HEK293 (cell line): ENCODE data around the gene EREG.

Source experiments
- CTCF ChIA-PET: fragments of 350-600 bp; formaldehyde crosslinking; extraction: SDS; loops from one replicate; lab custom pipeline; 2021; ENCODE audit warnings: antibody characterized with exemption; lab: Yijun Ruan, JAX
- POLR2A ChIA-PET: fragments of 300-600 bp; formaldehyde crosslinking; extraction: SDS; loops from one replicate; lab custom pipeline; 2020; ENCODE audit warnings: antibody characterized with exemption, inconsistent platforms; lab: Yijun Ruan, JAX
- H3K27ac ChIP-seq: fragments of 200-500 bp; sonication (Bioruptor generic); 2 replicates; pipeline ENCODE4 v1.5.1; 2014; ENCODE audit warnings: low read depth, low read length, control low read depth, inconsistent platforms; ENCODE audit errors: extremely low read depth
- H3K36me3 ChIP-seq, 2 experiments: fragments of 200-500 bp in 1 of 2; sonication (Bioruptor generic) in 1 of 2; 1 replicate in 1 of 2; 2 replicates in 1 of 2; pipeline ENCODE4 v1.5.1; 2014 to 2017; ENCODE audit warnings: inconsistent platforms in 2 of 2, low read length in 2 of 2; ENCODE audit not compliant: control insufficient read depth in 2 of 2, insufficient read depth in 1 of 2
- H3K4me1 ChIP-seq: fragments of 200-500 bp; sonication (Bioruptor generic); 2 replicates; pipeline ENCODE4 v1.5.1; 2014; ENCODE audit warnings: mild to moderate bottlenecking, low read length, inconsistent platforms; ENCODE audit not compliant: control insufficient read depth, insufficient read depth
- H3K4me3 ChIP-seq: 2 replicates; pipeline ENCODE4 v1.5.1; 2011; ENCODE audit warnings: low read depth, mild to moderate bottlenecking, control low read depth, low read length, moderate library complexity
- H3K9me3 ChIP-seq: fragments of 200-500 bp; sonication (Bioruptor generic); 2 replicates; pipeline ENCODE4 v1.5.1; 2014; ENCODE audit warnings: low read depth, low read length, inconsistent platforms; ENCODE audit not compliant: control insufficient read depth, insufficient read depth
- EGR2 ChIP-seq: fragments of 450-650 bp; formaldehyde crosslinking; IDR thresholded peaks from 2 replicates; pipeline ENCODE4 v1.5.1; 2016; ENCODE audit warnings: low read depth, missing biosample characterization, missing genetic modification characterization
- GLI2 ChIP-seq: fragments of 450-650 bp; formaldehyde crosslinking; IDR thresholded peaks from 2 replicates; pipeline ENCODE4; 2017; ENCODE audit warnings: missing biosample characterization, missing genetic modification characterization, low read depth, borderline replicate concordance
- GLIS1 ChIP-seq: fragments of 450-650 bp; formaldehyde crosslinking; IDR thresholded peaks from 2 replicates; pipeline ENCODE4 v1.5.1; 2016; ENCODE audit warnings: missing biosample characterization, missing genetic modification characterization
- KLF8 ChIP-seq: fragments of 450-650 bp; formaldehyde crosslinking; IDR thresholded peaks from 2 replicates; pipeline ENCODE4 v1.5.1; 2016; ENCODE audit warnings: missing biosample characterization, missing genetic modification characterization
- MZF1 ChIP-seq: fragments of 450-650 bp; formaldehyde crosslinking; IDR thresholded peaks from 2 replicates; pipeline ENCODE4 v1.5.1; 2017; ENCODE audit warnings: missing biosample characterization, missing genetic modification characterization, borderline replicate concordance
- SP3 ChIP-seq: fragments of 450-650 bp; formaldehyde crosslinking; IDR thresholded peaks from 2 replicates; pipeline ENCODE4 v1.5.1; 2016; ENCODE audit warnings: missing biosample characterization, missing genetic modification characterization
- TCF7L2 ChIP-seq: IDR thresholded peaks from 2 replicates; pipeline ENCODE4 v1.6.1; 2011; ENCODE audit warnings: low read depth, mild to moderate bottlenecking, inconsistent platforms, low read length, moderate library complexity, borderline replicate concordance
- ZFP37 ChIP-seq: fragments of 450-650 bp; formaldehyde crosslinking; IDR thresholded peaks from 2 replicates; pipeline ENCODE4 v1.5.1; 2016; ENCODE audit warnings: missing biosample characterization, missing genetic modification characterization
- ZNF114 ChIP-seq: fragments of 450-650 bp; formaldehyde crosslinking; IDR thresholded peaks from 2 replicates; pipeline ENCODE4 v1.5.0; 2017; ENCODE audit warnings: missing biosample characterization, missing genetic modification characterization
- ZNF148 ChIP-seq: fragments of 450-650 bp; formaldehyde crosslinking; IDR thresholded peaks from 2 replicates; pipeline ENCODE4 v1.5.0; 2017; ENCODE audit warnings: missing biosample characterization, missing genetic modification characterization, borderline replicate concordance
- ZNF211 ChIP-seq: fragments of 450-650 bp; formaldehyde crosslinking; IDR thresholded peaks from 2 replicates; pipeline ENCODE4 v1.5.1; 2016; ENCODE audit warnings: low read depth, missing biosample characterization, missing genetic modification characterization
- ZNF324 ChIP-seq: fragments of 450-650 bp; formaldehyde crosslinking; IDR thresholded peaks from 2 replicates; pipeline ENCODE4 v1.5.1; 2016; ENCODE audit warnings: missing biosample characterization, missing genetic modification characterization
- ZNF341 ChIP-seq: fragments of 450-650 bp; formaldehyde crosslinking; IDR thresholded peaks from 2 replicates; pipeline ENCODE4; 2016; ENCODE audit warnings: low read depth, missing biosample characterization, missing genetic modification characterization
- ZNF362 ChIP-seq: fragments of 450-650 bp; formaldehyde crosslinking; IDR thresholded peaks from 2 replicates; pipeline ENCODE4 v1.5.1; 2016; ENCODE audit warnings: missing biosample characterization, missing genetic modification characterization
- ZNF426 ChIP-seq: fragments of 450-650 bp; formaldehyde crosslinking; IDR thresholded peaks from 2 replicates; pipeline ENCODE4 v1.5.1; 2017; ENCODE audit warnings: missing biosample characterization, missing genetic modification characterization, mild to moderate bottlenecking, inconsistent platforms, moderate library complexity
- ZNF433 ChIP-seq: fragments of 450-650 bp; formaldehyde crosslinking; IDR thresholded peaks from 2 replicates; pipeline ENCODE4 v1.5.1; 2016; ENCODE audit warnings: missing biosample characterization, missing genetic modification characterization, low read depth
- ZNF48 ChIP-seq: fragments of 450-650 bp; formaldehyde crosslinking; IDR thresholded peaks from 2 replicates; pipeline ENCODE4 v1.5.1; 2016; ENCODE audit warnings: missing biosample characterization, missing genetic modification characterization
- ZNF488 ChIP-seq: fragments of 450-650 bp; formaldehyde crosslinking; IDR thresholded peaks from 2 replicates; pipeline ENCODE4 v1.5.1; 2016; ENCODE audit warnings: missing biosample characterization, missing genetic modification characterization
- ZNF501 ChIP-seq: fragments of 450-650 bp; formaldehyde crosslinking; IDR thresholded peaks from 2 replicates; pipeline ENCODE4 v1.5.1; 2016; ENCODE audit warnings: missing biosample characterization, missing genetic modification characterization
- ZNF513 ChIP-seq: fragments of 450-650 bp; IDR thresholded peaks from 2 replicates; pipeline ENCODE4 v1.5.1; 2018; ENCODE audit warnings: missing biosample characterization, missing genetic modification characterization
- ZNF514 ChIP-seq: fragments of 450-650 bp; formaldehyde crosslinking; IDR thresholded peaks from 2 replicates; pipeline ENCODE4 v1.5.1; 2016; ENCODE audit warnings: missing biosample characterization, missing genetic modification characterization
- ZNF521 ChIP-seq: fragments of 450-650 bp; formaldehyde crosslinking; IDR thresholded peaks from 2 replicates; pipeline ENCODE4 v1.5.1; 2017; ENCODE audit warnings: missing biosample characterization, mild to moderate bottlenecking, missing genetic modification characterization
- ZNF544 ChIP-seq: fragments of 450-650 bp; formaldehyde crosslinking; IDR thresholded peaks from 2 replicates; pipeline ENCODE4 v1.5.0; 2017; ENCODE audit warnings: missing biosample characterization, missing genetic modification characterization
- ZNF548 ChIP-seq: fragments of 450-650 bp; formaldehyde crosslinking; IDR thresholded peaks from 2 replicates; pipeline ENCODE4 v1.5.1; 2016; ENCODE audit warnings: missing biosample characterization, missing genetic modification characterization
- ZNF555 ChIP-seq: fragments of 450-650 bp; formaldehyde crosslinking; conservative IDR thresholded peaks from 2 replicates; pipeline ENCODE4 v1.5.1; 2017; ENCODE audit warnings: missing biosample characterization, mild to moderate bottlenecking, missing genetic modification characterization, inconsistent platforms
- ZNF585B ChIP-seq: fragments of 450-650 bp; formaldehyde crosslinking; IDR thresholded peaks from 2 replicates; pipeline ENCODE4 v1.5.1; 2016; ENCODE audit warnings: missing biosample characterization, missing genetic modification characterization
- ZNF677 ChIP-seq: fragments of 450-650 bp; IDR thresholded peaks from 2 replicates; pipeline ENCODE4 v1.5.0; 2018; ENCODE audit warnings: missing biosample characterization, mild to moderate bottlenecking, missing genetic modification characterization, moderate library complexity
- ZNF785 ChIP-seq: fragments of 450-650 bp; formaldehyde crosslinking; IDR thresholded peaks from 2 replicates; pipeline ENCODE4 v1.5.1; 2016; ENCODE audit warnings: missing biosample characterization, missing genetic modification characterization
- ZNF837 ChIP-seq: fragments of 450-650 bp; formaldehyde crosslinking; IDR thresholded peaks from 2 replicates; pipeline ENCODE4 v1.5.1; 2016; ENCODE audit warnings: missing biosample characterization, missing genetic modification characterization
- ZNF843 ChIP-seq: fragments of 450-650 bp; formaldehyde crosslinking; IDR thresholded peaks from 2 replicates; pipeline ENCODE4 v1.5.1; 2016; ENCODE audit warnings: missing biosample characterization, missing genetic modification characterization
- ZSCAN30 ChIP-seq: fragments of 450-650 bp; IDR thresholded peaks from 2 replicates; pipeline ENCODE4 v1.5.1; 2018; ENCODE audit warnings: missing biosample characterization, mild to moderate bottlenecking, missing genetic modification characterization, moderate library complexity
- ZXDB ChIP-seq: fragments of 450-650 bp; formaldehyde crosslinking; IDR thresholded peaks from 2 replicates; pipeline ENCODE4 v1.5.1; 2016; ENCODE audit warnings: missing biosample characterization, missing genetic modification characterization

EREG gene

GRCh38 chr4:74323663-74324062, 41.3 kb upstream of the EREG start (continued):
- no peak for TF ChIP-seq ZNF148 (tag by site-specific recombination)
- TF ChIP-seq, all 188 proteins: peak for 0

GRCh38 chr4:74324262-74324661, 40.7 kb upstream of the EREG start:
- no peak for TF ChIP-seq GLI2
- TF ChIP-seq SP3 (tag by site-specific recombination), result no peak
- no peak for TF ChIP-seq ZNF521 (tag by site-specific recombination)
- TF ChIP-seq ZNF585B, result no peak
- TF ChIP-seq ZFP37 (tag by site-specific recombination), result no peak
- no peak for TF ChIP-seq ZNF501
- TF ChIP-seq ZNF555, result no peak
- TF ChIP-seq ZNF426 (tag by site-specific recombination), result no peak
- TF ChIP-seq EGR2 (tag by site-specific recombination), result no peak
- no peak for TF ChIP-seq ZNF785 (tag by site-specific recombination)
- TF ChIP-seq ZNF324 (tag by site-specific recombination), result no peak
- TF ChIP-seq TCF7L2, result no peak
- no peak for TF ChIP-seq ZNF544
- no peak for TF ChIP-seq ZNF114
- no peaks in the 10 kb centered on the region for H3K36me3 ChIP-seq
- no peaks in the 10 kb centered on the region for H3K4me1 ChIP-seq
- H3K4me3 ChIP-seq, result no peak overlapping the region
- POLR2A ChIA-PET, result no interaction called here
- CTCF ChIA-PET, result no interaction called here
- no peak overlapping the region for H3K27ac ChIP-seq
- H3K9me3 ChIP-seq, result no peaks in the 10 kb centered on the region

GRCh38 chr4:74325886-74326285, 39.1 kb upstream of the EREG start:
- Histone ChIP-seq H3K27ac (no peak overlapping the region), H3K4me1 (no peaks in the 10 kb centered on the region), H3K36me3 (no peaks in the 10 kb centered on the region), H3K4me3 (no peak overlapping the region), H3K9me3 (no peaks in the 10 kb centered on the region)
- ChIA-PET CTCF (no interaction called here), POLR2A (no interaction called here)
- TF ChIP-seq ZSCAN30 (tag by site-specific recombination), result no peak
- TF ChIP-seq GLI2, result no peak
- no peak for TF ChIP-seq ZXDB (tag by site-specific recombination)
- TF ChIP-seq KLF8 (tag by site-specific recombination), result no peak
- no peak for TF ChIP-seq GLIS1 (tag by site-specific recombination)
- TF ChIP-seq ZNF488 (tag by site-specific recombination), result no peak
- TF ChIP-seq ZNF837, result no peak
- TF ChIP-seq ZNF843 (tag by site-specific recombination), result no peak
- TF ChIP-seq ZNF677, result no peak
- TF ChIP-seq ZNF548 (tag by site-specific recombination), result no peak
- TF ChIP-seq ZNF362 (tag by site-specific recombination), result no peak
- TF ChIP-seq ZNF514 (tag by site-specific recombination), result no peak
- TF ChIP-seq ZNF211 (tag by site-specific recombination), result no peak
- no peak for TF ChIP-seq MZF1 (tag by site-specific recombination)
- TF ChIP-seq ZNF48 (tag by site-specific recombination), result no peak
- no peak for TF ChIP-seq ZNF341
- no peak for TF ChIP-seq ZNF433
- TF ChIP-seq ZNF513 (tag by site-specific recombination), result no peak
